ENCODE measurements around the gene WDR1. TPM values are rescaled to one million over a fixed set of nuclear protein-coding genes. Genes with fewer than 3 reads are reported as not detected.

Gene WDR1
- total and polyA plus RNA-seq, 2 donors (not counting 3 experiments of a cell fraction or from before 2014, with no cell fraction given) = 590 to 660 TPM

DNA sequence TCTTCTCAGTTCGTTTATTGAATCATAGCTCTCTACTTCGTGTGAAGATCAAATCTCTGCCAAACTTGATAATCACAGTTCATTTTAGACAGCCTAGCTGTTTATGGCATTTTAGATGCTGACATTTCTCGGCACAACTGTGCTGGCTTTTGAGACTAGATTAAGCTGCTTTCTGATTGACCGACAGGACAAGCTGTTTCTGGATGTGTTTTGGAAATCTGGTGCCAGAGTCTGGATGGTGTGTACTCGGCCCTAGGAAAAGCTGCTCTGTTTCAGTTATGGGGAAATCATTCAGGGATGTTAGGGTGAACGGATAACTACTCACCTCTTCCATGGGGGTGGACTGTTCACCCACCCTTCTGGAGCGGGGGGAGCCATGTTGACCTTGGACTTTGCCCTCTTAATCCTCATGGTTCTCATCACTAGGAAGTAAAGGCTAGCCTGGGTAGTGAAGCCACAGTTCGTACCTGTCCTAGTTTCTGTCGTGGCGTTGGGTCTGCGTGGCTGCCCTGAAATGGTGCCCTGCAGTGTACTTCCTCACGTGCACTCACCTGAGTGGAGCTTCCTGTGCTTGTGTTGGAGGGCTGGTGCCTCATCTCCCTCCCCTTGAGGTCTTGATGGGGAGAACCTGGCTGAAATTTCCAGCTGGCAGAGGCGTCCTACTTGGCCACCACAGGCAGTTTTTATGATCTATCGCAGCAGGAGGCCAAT lies 13.7 kb upstream of the WDR1 start:
- Histone ChIP-seq H2AFZ (ENCODE audit: low read depth, low read length) (no peak overlapping the region), H3K79me2 (ENCODE audit: control insufficient read depth, insufficient read depth, low read length) (no peaks in the 10 kb centered on the region), H3K4me3 (replicated peaks in 1 of 3; ENCODE audit: insufficient read depth in 1 of 3, low read depth in 1 of 3, low read length in 3 of 3) (no peak overlapping the region), H3K9me3 (replicated peaks; ENCODE audit: control insufficient read depth, insufficient read depth, low read length) (no peaks in the 10 kb centered on the region), H3K27me3 (ENCODE audit: control insufficient read depth in 2 of 2, insufficient read depth in 2 of 2, low read length in 2 of 2) (peaks cover 0 to 1% of the 10 kb centered on the region in 2 experiments), H3K9me1 (replicated peaks; ENCODE audit: control insufficient read depth, extremely low read depth, insufficient read depth, low read length) (no peaks in the 10 kb centered on the region), H3K9ac (replicated peaks; ENCODE audit: extremely low read depth, insufficient read depth, low read length) (no peak overlapping the region), H3K36me3 (ENCODE audit: control insufficient read depth in 2 of 2, extremely low read depth in 1 of 2, insufficient read depth in 2 of 2, low read length in 2 of 2) (no peaks in the 10 kb centered on the region), H3K27ac (ENCODE audit: insufficient read depth, low read depth, low read length) (no peak overlapping the region), H3K4me2 (ENCODE audit: insufficient read depth, low read length) (no peak overlapping the region), H3K4me1 (ENCODE audit: control insufficient read depth, extremely low read depth, insufficient read depth, low read length) (no peaks in the 10 kb centered on the region), H4K20me1 (replicated peaks; ENCODE audit: control insufficient read depth, extremely low read depth, insufficient read depth, low read length) (no peaks in the 10 kb centered on the region)
- DNase-seq (ENCODE audit: low read depth, low spot score) (no peak), FAIRE-seq (peak; percentile 53)
- CTCF ChIA-PET = interaction anchor here (0.8 to 2.8 kb wide), 5 partner anchors 14 to 34 kb away, joined by 3 to 9 read pairs (median 6); no protein-coding TSS in a partner anchor
- dilution Hi-C loops (cut with MboI; ENCODE audit: extremely low pct_ligation_motif_present, low sequenced_read_pairs) (no loop called here), intact Hi-C loops (cut with micrococcal nuclease) (no loop called here)
- POLR2A ChIA-PET = interaction anchor here (2.3 kb wide), 1 partner anchor 13 kb away, joined by 28 read pairs; the partner anchor contains the start of gene WDR1
- BruUV-seq (replicated peaks) = no TSS peak
- TF ChIP-seq EZH2 (IDR thresholded peaks at IDR 0.05; ENCODE audit: borderline replicate concordance, low read depth, low read length, severe bottlenecking) = no peak
- TF ChIP-seq JUN (IDR thresholded peaks at IDR 0.05; ENCODE audit: borderline replicate concordance, insufficient read depth, insufficient read length, low read depth) = no peak
- TF ChIP-seq POLR2A (IDR thresholded peaks at IDR 0.05; ENCODE audit: low read depth, low read length) = no peak
- TF ChIP-seq MYC (IDR thresholded peaks at IDR 0.05; ENCODE audit: low read depth, low read length) = no peak

DNA sequence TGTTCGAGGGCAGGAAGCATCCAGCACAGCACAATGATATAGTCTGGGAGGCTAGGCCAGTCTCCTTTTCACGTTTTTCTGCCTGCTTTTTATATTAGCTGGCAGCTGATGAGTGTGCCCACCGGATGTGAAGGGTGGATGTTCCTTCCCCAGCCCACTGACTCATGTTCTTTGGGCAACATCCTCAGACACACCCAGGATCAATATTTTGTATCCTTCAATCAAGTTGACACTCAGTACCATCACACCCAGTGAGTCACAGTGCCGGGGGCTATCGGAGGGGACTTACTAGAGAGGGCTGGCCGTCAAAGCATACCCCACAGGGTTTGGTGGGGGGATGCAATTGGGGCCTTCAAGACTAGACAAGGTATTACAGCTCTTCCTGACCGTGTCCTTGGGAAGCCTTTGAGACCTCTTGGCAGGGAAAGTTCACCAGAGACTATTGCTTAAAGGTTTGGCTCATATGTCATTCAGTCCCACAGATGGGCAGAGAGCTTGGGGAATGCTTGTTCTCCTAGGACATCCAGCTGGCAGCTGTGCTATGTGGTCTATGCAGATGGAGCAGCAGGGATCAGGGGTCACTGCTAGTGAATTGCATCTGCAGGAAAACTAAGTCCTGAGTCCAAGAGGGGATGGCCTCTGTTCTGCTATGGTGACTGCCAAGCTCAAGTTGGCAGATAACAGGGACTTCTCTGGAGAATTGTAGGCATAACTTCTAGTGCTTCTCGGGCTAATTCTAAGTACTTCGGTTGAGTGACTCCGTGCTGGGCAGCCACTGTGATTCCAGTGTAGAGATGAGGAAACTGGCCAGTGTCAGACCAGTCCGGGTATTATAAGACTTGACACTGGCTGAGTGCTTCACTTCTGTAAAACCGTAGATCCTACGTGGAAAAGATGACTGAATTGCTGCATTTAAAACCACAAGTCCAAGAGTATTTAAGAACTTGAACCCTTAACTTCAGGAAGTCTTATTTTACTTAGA lies 12.9 kb upstream of the WDR1 start:
- dilution Hi-C loops (cut with MboI; ENCODE audit: extremely low pct_ligation_motif_present, low sequenced_read_pairs) (no loop called here), intact Hi-C loops (cut with micrococcal nuclease) (no loop called here)
- BruUV-seq (replicated peaks) = no TSS peak
- Histone ChIP-seq H3K9me3 (replicated peaks; ENCODE audit: control insufficient read depth, insufficient read depth, low read length) (no peaks in the 10 kb centered on the region), H3K4me3 (replicated peaks in 1 of 3; ENCODE audit: insufficient read depth in 1 of 3, low read depth in 1 of 3, low read length in 3 of 3) (no peak overlapping the region), H3K4me1 (ENCODE audit: control insufficient read depth, extremely low read depth, insufficient read depth, low read length) (peaks cover 2% of the 10 kb centered on the region), H4K20me1 (replicated peaks; ENCODE audit: control insufficient read depth, extremely low read depth, insufficient read depth, low read length) (no peaks in the 10 kb centered on the region), H2AFZ (ENCODE audit: low read depth, low read length) (no peak overlapping the region), H3K27ac (ENCODE audit: insufficient read depth, low read depth, low read length) (no peak overlapping the region), H3K9me1 (replicated peaks; ENCODE audit: control insufficient read depth, extremely low read depth, insufficient read depth, low read length) (no peaks in the 10 kb centered on the region), H3K4me2 (ENCODE audit: insufficient read depth, low read length) (no peak overlapping the region), H3K79me2 (ENCODE audit: control insufficient read depth, insufficient read depth, low read length) (no peaks in the 10 kb centered on the region), H3K36me3 (ENCODE audit: control insufficient read depth in 2 of 2, extremely low read depth in 1 of 2, insufficient read depth in 2 of 2, low read length in 2 of 2) (no peaks in the 10 kb centered on the region), H3K9ac (replicated peaks; ENCODE audit: extremely low read depth, insufficient read depth, low read length) (no peak overlapping the region), H3K27me3 (ENCODE audit: control insufficient read depth in 2 of 2, insufficient read depth in 2 of 2, low read length in 2 of 2) (peaks cover 0 to 1% of the 10 kb centered on the region in 2 experiments)
- DNase-seq (ENCODE audit: low read depth, low spot score) (no peak), FAIRE-seq (no peak)
- TF ChIP-seq MYC (IDR thresholded peaks at IDR 0.05; ENCODE audit: low read depth, low read length) = no peak
- TF ChIP-seq, protein P1, sequence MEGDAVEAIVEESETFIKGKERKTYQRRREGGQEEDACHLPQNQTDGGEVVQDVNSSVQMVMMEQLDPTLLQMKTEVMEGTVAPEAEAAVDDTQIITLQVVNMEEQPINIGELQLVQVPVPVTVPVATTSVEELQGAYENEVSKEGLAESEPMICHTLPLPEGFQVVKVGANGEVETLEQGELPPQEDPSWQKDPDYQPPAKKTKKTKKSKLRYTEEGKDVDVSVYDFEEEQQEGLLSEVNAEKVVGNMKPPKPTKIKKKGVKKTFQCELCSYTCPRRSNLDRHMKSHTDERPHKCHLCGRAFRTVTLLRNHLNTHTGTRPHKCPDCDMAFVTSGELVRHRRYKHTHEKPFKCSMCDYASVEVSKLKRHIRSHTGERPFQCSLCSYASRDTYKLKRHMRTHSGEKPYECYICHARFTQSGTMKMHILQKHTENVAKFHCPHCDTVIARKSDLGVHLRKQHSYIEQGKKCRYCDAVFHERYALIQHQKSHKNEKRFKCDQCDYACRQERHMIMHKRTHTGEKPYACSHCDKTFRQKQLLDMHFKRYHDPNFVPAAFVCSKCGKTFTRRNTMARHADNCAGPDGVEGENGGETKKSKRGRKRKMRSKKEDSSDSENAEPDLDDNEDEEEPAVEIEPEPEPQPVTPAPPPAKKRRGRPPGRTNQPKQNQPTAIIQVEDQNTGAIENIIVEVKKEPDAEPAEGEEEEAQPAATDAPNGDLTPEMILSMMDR (IDR thresholded peaks at IDR 0.05; ENCODE audit: extremely low read depth in 1 of 2, insufficient read depth in 1 of 2, low read depth in 1 of 2, low read length in 2 of 2) = no peak
- TF ChIP-seq FOS (IDR thresholded peaks at IDR 0.05; ENCODE audit: borderline replicate concordance, insufficient read depth, low read length) = no peak
- TF ChIP-seq EZH2 (IDR thresholded peaks at IDR 0.05; ENCODE audit: borderline replicate concordance, low read depth, low read length, severe bottlenecking) = no peak
- TF ChIP-seq, protein P2, sequence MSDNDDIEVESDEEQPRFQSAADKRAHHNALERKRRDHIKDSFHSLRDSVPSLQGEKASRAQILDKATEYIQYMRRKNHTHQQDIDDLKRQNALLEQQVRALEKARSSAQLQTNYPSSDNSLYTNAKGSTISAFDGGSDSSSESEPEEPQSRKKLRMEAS (IDR thresholded peaks at IDR 0.05; ENCODE audit: insufficient read depth, insufficient read length) = no peak
- no peak for TF ChIP-seq GATA2 (IDR thresholded peaks at IDR 0.05; ENCODE audit: insufficient read depth, insufficient read length, low read depth, low read length)
- CTCF ChIA-PET = interaction anchor here (0.8 to 2.8 kb wide), 5 partner anchors 15 to 35 kb away, joined by 3 to 9 read pairs (median 6); no protein-coding TSS in a partner anchor
- POLR2A ChIA-PET = interaction anchor here (2.3 kb wide), 1 partner anchor 12 kb away, joined by 28 read pairs; the partner anchor contains the start of gene WDR1
